Type B pancreatic cell (in vitro differentiated cells): ENCODE data around the gene NPRL2. TPM values are rescaled to one million over a fixed set of nuclear protein-coding genes. Genes with fewer than 3 reads are reported as not detected.

Experiments
- DNase-seq: peaks from one replicate; pipeline ENCODE4 v3.0.0; 2021; ENCODE audit warnings: mixed read lengths; ENCODE audit not compliant: unreplicated experiment; ENCODE audit errors: extremely low spot score
- H3K27ac Mint-ChIP-seq: 2 replicates; pipeline ENCODE4 v1.8.0; 2021; ENCODE audit warnings: mild to moderate bottlenecking, mixed read lengths
- H3K27me3 Mint-ChIP-seq: 2 replicates; pipeline ENCODE4 v1.8.0; 2021; ENCODE audit warnings: mixed read lengths
- H3K36me3 Mint-ChIP-seq: 2 replicates; pipeline ENCODE4 v1.8.0; 2021; ENCODE audit warnings: mixed read lengths
- H3K4me1 Mint-ChIP-seq: one replicate; pipeline ENCODE4 v1.8.0; 2021; ENCODE audit warnings: mixed read lengths; ENCODE audit not compliant: unreplicated experiment
- H3K4me3 Mint-ChIP-seq: 2 replicates; pipeline ENCODE4 v1.8.0; 2021; ENCODE audit warnings: mild to moderate bottlenecking, mixed read lengths
- H3K9me3 Mint-ChIP-seq: 2 replicates; pipeline ENCODE4 v1.8.0; 2021; ENCODE audit warnings: mixed read lengths
- total RNA-seq: library from RNA; stranded (reverse); gene quantifications from 2 replicates; pipeline ENCODE4 v1.2.1, GENCODE V29; 2021; ENCODE audit warnings: low replicate concordance
- TF ChIP-seq, protein P1 (sequence below): fragments of 200-600 bp; sonication (generic); conservative IDR thresholded peaks from 2 replicates; pipeline ENCODE4 v1.5.0; 2021; ENCODE audit warnings: antibody characterized with exemption, mild to moderate bottlenecking

The NPRL2 gene
- total RNA-seq, 1 donor from 2014 or later = 27.9 TPM

GRCh38 chr3:50342813-50343633 lies 7.6 kb downstream of the NPRL2 start:
- Mint-ChIP-seq H3K4me3 (no peak overlapping the region), H3K4me1 (peaks cover 22% of the 10 kb centered on the region), H3K36me3 (no peaks in the 10 kb centered on the region), H3K27me3 (peaks cover 65% of the 10 kb centered on the region), H3K27ac (no peak overlapping the region), H3K9me3 (no peaks in the 10 kb centered on the region)
- TF ChIP-seq, protein P1, sequence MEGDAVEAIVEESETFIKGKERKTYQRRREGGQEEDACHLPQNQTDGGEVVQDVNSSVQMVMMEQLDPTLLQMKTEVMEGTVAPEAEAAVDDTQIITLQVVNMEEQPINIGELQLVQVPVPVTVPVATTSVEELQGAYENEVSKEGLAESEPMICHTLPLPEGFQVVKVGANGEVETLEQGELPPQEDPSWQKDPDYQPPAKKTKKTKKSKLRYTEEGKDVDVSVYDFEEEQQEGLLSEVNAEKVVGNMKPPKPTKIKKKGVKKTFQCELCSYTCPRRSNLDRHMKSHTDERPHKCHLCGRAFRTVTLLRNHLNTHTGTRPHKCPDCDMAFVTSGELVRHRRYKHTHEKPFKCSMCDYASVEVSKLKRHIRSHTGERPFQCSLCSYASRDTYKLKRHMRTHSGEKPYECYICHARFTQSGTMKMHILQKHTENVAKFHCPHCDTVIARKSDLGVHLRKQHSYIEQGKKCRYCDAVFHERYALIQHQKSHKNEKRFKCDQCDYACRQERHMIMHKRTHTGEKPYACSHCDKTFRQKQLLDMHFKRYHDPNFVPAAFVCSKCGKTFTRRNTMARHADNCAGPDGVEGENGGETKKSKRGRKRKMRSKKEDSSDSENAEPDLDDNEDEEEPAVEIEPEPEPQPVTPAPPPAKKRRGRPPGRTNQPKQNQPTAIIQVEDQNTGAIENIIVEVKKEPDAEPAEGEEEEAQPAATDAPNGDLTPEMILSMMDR = no peak
- no peak for DNase-seq

DNA sequence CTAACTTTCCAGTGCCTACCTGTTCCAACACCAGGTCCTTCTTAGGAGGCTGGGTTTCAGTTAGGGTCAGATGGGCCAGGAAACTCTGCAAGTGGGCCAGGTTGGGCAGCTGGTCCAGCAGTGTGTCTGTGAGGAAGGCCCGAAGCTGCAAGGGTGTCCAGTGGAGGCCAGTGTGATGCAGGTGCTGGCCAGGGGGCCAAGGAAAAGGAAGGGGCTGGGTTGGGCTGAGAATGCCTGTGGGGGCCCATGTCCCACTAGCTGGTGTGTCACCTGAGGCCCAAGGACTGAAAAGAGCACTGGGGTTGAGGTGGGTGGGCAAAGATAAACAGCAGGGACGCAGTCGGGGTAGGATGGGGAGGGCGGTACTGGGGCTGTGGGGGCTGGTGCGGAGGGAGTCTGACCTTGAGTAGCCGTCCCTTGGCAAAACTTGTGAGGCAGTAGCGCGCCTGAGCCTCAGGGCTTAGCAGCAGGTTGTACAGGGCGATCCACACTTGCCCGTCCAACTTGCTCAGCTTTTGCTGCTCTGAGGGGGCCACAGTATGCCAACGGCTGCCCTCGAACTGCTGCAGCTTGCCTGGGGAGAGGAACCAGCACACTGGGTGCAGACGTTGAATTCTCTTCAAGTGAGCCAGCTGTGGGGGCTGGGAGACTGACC lies 8.5 kb downstream of the NPRL2 start:
- DNase-seq = no peak
- Mint-ChIP-seq H3K36me3 (no peaks in the 10 kb centered on the region), H3K27ac (no peak overlapping the region), H3K4me3 (peak overlapping the region; percentile 22), H3K4me1 (peaks cover 20% of the 10 kb centered on the region), H3K27me3 (peaks cover 65% of the 10 kb centered on the region), H3K9me3 (no peaks in the 10 kb centered on the region)
- TF ChIP-seq, protein P1 = no peak

DNA sequence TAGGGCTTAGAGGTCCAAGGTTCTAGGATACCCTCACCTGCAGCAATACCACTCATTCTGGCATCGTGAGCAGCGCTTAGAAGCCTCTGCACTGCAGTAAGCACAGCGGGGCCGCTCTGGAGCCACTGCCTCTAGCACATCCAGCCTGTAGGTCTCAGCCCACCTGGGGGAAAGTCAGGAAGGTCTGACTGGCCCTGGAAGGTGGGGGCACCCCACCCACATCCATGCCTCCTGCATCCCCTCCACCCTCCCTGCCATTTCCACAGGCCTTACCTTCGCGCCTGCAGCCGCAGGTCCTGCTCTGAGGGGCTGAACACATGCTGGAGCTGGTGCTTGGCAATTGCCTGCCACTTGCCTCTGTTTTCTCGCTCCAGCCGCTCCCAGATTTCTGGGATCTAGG lies 9.0 kb downstream of the NPRL2 start:
- TF ChIP-seq, protein P1 = no peak
- Mint-ChIP-seq H3K4me1 (peaks cover 22% of the 10 kb centered on the region), H3K4me3 (peak overlapping the region; percentile 20), H3K9me3 (no peaks in the 10 kb centered on the region), H3K27me3 (peaks cover 65% of the 10 kb centered on the region), H3K27ac (no peak overlapping the region), H3K36me3 (peaks cover under 1% of the 10 kb centered on the region)
- no peak for DNase-seq

DNA sequence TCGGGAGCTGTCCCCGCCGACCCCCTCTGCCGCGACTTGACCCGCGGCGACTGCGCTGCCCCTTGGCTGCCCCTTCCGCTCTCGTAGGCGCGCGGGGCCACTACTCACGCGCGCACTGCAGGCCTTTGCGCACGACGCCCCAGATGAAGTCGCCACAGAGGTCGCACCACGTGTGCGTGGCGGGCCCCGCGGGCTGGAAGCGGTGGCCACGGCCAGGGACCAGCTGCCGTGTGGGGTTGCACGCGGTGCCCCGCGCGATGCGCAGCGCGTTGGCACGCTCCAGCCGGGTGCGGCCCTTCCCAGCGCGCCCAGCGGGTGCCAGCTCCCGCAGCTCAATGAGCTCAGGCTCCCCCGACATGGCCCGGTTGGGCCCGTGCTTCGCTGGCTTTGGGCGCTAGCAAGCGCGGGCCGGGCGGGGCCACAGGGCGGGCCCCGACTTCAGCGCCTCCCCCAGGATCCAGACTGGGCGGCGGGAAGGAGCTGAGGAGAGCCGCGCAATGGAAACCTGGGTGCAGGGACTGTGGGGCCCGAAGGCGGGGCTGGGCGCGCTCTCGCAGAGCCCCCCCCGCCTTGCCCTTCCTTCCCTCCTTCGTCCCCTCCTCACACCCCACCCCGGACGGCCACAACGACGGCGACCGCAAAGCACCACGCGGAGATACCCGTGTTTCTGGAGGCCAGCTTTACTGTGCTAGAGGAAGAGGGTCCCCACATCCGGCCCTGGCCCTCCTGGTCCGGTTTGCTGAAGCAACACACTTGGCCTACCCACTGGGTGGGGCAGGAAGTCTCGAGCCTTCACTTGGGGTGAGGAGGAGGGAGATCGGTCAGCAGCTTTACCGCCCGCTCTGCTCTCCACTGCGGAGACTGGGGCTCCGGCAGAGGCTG lies 9.9 kb downstream of the NPRL2 start, which contains the start of gene RASSF1:
Gene RASSF1 (minus strand): TSS at position 389 of the 882 bp plus-strand sequence. CDS start 31 bp downstream, at position 358.
- H3K27me3 Mint-ChIP-seq = peaks cover 61% of the 10 kb centered on the region
- peaks cover 4% of the 10 kb centered on the region for H3K36me3 Mint-ChIP-seq
- DNase-seq = no peak
- peak within 1 kb of the TSS; percentile 36 for H3K4me3 Mint-ChIP-seq
- TF ChIP-seq, protein P1 = no peak
- peaks cover 25% of the 10 kb centered on the region for H3K4me1 Mint-ChIP-seq
- H3K27ac Mint-ChIP-seq = no peak within 1 kb of the TSS
- no peaks in the 10 kb centered on the region for H3K9me3 Mint-ChIP-seq

DNA sequence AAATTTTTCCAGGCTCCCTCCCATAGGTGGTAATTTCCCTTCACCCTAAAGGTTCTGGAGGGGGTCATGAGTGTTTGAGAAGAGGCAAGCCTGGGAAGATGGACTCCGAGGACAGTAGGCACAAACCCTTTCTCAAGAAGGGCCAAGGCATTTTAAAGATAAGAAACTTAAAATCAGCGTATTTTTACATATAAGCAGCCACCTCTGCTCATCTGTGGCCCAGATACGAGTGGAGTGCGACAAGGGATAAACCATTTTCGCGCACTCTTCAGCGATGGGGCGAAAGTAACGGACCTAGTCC lies 10.5 kb downstream of the NPRL2 start:
- H3K27me3 Mint-ChIP-seq = peaks cover 58% of the 10 kb centered on the region
- H3K4me1 Mint-ChIP-seq = peaks cover 25% of the 10 kb centered on the region
- peak overlapping the region; percentile 36 for H3K4me3 Mint-ChIP-seq
- peaks cover 4% of the 10 kb centered on the region for H3K36me3 Mint-ChIP-seq
- no peak for DNase-seq
- H3K9me3 Mint-ChIP-seq = no peaks in the 10 kb centered on the region
- TF ChIP-seq, protein P1 = no peak
- no peak overlapping the region for H3K27ac Mint-ChIP-seq
